Peyer's patch (tissue), 4 donors: ENCODE data around the gene COPS2. TPM values are rescaled to one million over a fixed set of nuclear protein-coding genes. Genes with fewer than 3 reads are reported as not detected.
"Not testable (repeated sequence)": the region's sequence is repeated elsewhere in the genome, so short reads cannot be mapped to it uniquely, and the experiment has no call there.

ENCODE experiments used
- DNase-seq, 3 donors: peaks; one replicate each; pipeline ENCODE4 v3.0.0-alpha.2; 2017 to 2019
- H3K27ac ChIP-seq, 4 donors: fragments of 200-600 bp; sonication (generic); one replicate each; pipeline ENCODE4 v1.5.1; 2016 to 2019
- H3K27me3 ChIP-seq, 2 donors: fragments of 200-600 bp; sonication (generic); one replicate each; pipeline ENCODE4 v1.5.1; 2019
- H3K36me3 ChIP-seq, 3 donors: fragments of 200-600 bp; sonication (generic); one replicate each; pipeline ENCODE4 v1.5.1; 2016 to 2019
- H3K4me1 ChIP-seq, 4 donors: fragments of 200-600 bp; sonication (generic); one replicate each; pipeline ENCODE4 v1.5.1; 2016 to 2019
- H3K4me3 ChIP-seq, 4 donors: fragments of 200-600 bp; sonication (generic); 1 replicate in 3 of 4; 2 replicates in 1 of 4; pipeline ENCODE4 v1.5.1; 2016 to 2019; ENCODE audit warnings: mild to moderate bottlenecking in 1 of 4
- H3K9me3 ChIP-seq, 4 donors: fragments of 200-600 bp; sonication (generic); one replicate each; pipeline ENCODE4 v1.5.1; 2016 to 2019; ENCODE audit warnings: mild to moderate bottlenecking in 1 of 4
- CTCF ChIP-seq, 6 experiments: fragments of 450-650 bp in 4 of 6; fragments of 200-600 bp in 2 of 6; sonication (generic) in 1 of 6; IDR thresholded peaks; one replicate each; pipeline ENCODE4 v1.5.1; 2017 to 2019; ENCODE audit warnings: antibody characterized with exemption in 6 of 6, mild to moderate bottlenecking in 3 of 6, moderate library complexity in 1 of 6
- POLR2A ChIP-seq, 2 donors: fragments of 450-650 bp; IDR thresholded peaks; one replicate each; pipeline ENCODE4 v1.5.1; 2017; ENCODE audit warnings: antibody characterized with exemption in 2 of 2, mild to moderate bottlenecking in 2 of 2, moderate library complexity in 2 of 2
- total RNA-seq, 4 donors: library from RNA; depleted of rRNA; stranded (reverse); fragments of >200 nt; gene quantifications; one replicate each; pipeline ENCODE4 v1.1.0, GENCODE V29; 2016

COPS2 gene
- total RNA-seq, 4 donors from 2014 or later = 31.5 to 50.6 (median 39.0) TPM

- Histone ChIP-seq H3K27me3 (no peaks in the 10 kb centered on the region), H3K9me3 (no peaks in the 10 kb centered on the region), H3K27ac (no peak overlapping the region), H3K36me3 (no peaks in the 10 kb centered on the region), H3K4me1 (no peaks in the 10 kb centered on the region), H3K4me3 (no peak overlapping the region)
- DNase-seq = no peak
- TF ChIP-seq CTCF (IDR thresholded peaks at IDR 0.05) (no peak), POLR2A (IDR thresholded peaks at IDR 0.05) (no peak)
Observed at GRCh38 chr15:49182128-49182527, 26.7 kb upstream of the COPS2 start.

GRCh38 chr15:49179433-49180190 is 24.2 kb upstream of the COPS2 start:
- Histone ChIP-seq H3K27me3 (no peaks in the 10 kb centered on the region), H3K36me3 (no peaks in the 10 kb centered on the region), H3K27ac (no peak overlapping the region), H3K4me3 (no peak overlapping the region), H3K9me3 (no peaks in the 10 kb centered on the region), H3K4me1 (peaks cover 0 to 15% (median 0%) of the 10 kb centered on the region in 4 donors)
- no peak for DNase-seq
- TF ChIP-seq POLR2A (IDR thresholded peaks at IDR 0.05) (no peak), CTCF (IDR thresholded peaks at IDR 0.05) (no peak)

GRCh38 chr15:49178497-49178896 is 23.1 kb upstream of the COPS2 start:
- Histone ChIP-seq H3K36me3 (no peaks in the 10 kb centered on the region), H3K27me3 (no peaks in the 10 kb centered on the region), H3K9me3 (no peaks in the 10 kb centered on the region), H3K27ac (no peak overlapping the region), H3K4me1 (peaks cover 0 to 16% (median 0%) of the 10 kb centered on the region in 4 donors), H3K4me3 (no peak overlapping the region)
- TF ChIP-seq CTCF (IDR thresholded peaks at IDR 0.05) = no peak
- TF ChIP-seq POLR2A (IDR thresholded peaks at IDR 0.05) = no peak
- DNase-seq = no peak

- H3K27me3 ChIP-seq, H3K4me3 ChIP-seq, H3K9me3 ChIP-seq, H3K36me3 ChIP-seq: not testable (repeated sequence)
- Histone ChIP-seq H3K27ac (peak overlapping the region in 2 of 4 donors; percentile 43 to 57), H3K4me1 (peaks cover 0 to 29% (median 4%) of the 10 kb centered on the region in 4 donors)
- peak in 1 of 3 donors; percentile 59 for DNase-seq
Observed at GRCh38 chr15:49175582-49176397, 20.4 kb upstream of the COPS2 start.

- Histone ChIP-seq H3K4me3 (no peak overlapping the region), H3K36me3 (no peaks in the 10 kb centered on the region), H3K9me3 (no peaks in the 10 kb centered on the region), H3K4me1 (peaks cover 0 to 29% (median 5%) of the 10 kb centered on the region in 4 donors), H3K27me3 (no peaks in the 10 kb centered on the region), H3K27ac (peak overlapping the region in 2 of 4 donors; percentile 43 to 57)
- no peak for DNase-seq
- TF ChIP-seq CTCF (IDR thresholded peaks at IDR 0.05) = no peak
- TF ChIP-seq POLR2A (IDR thresholded peaks at IDR 0.05) = no peak
Observed at GRCh38 chr15:49174902-49175301, 19.5 kb upstream of the COPS2 start.

- DNase-seq = no peak
- no peak for TF ChIP-seq POLR2A (IDR thresholded peaks at IDR 0.05)
- Histone ChIP-seq H3K36me3 (no peaks in the 10 kb centered on the region), H3K27me3 (no peaks in the 10 kb centered on the region), H3K27ac (no peak overlapping the region), H3K4me1 (peaks cover 0 to 35% (median 5%) of the 10 kb centered on the region in 4 donors), H3K9me3 (no peaks in the 10 kb centered on the region), H3K4me3 (no peak overlapping the region)
Observed at GRCh38 chr15:49171790-49172189, 16.4 kb upstream of the COPS2 start.
